Spleen (tissue), 11 donors: ENCODE results near the gene SCO1. TPM values are rescaled to one million over a fixed set of nuclear protein-coding genes. Genes with fewer than 3 reads are reported as not detected.
"Not testable (repeated sequence)": the region's sequence is repeated elsewhere in the genome, so short reads cannot be mapped to it uniquely, and the experiment has no call there.

Experiments used
- DNase-seq: peaks from one replicate; pipeline ENCODE4 v3.0.0-alpha.2; 2020
- H3K27ac ChIP-seq, 8 donors: fragments of 200-600 bp; sonication (generic) in 7 of 8; 1 replicate in 4 of 8; 2 replicates in 4 of 8; pipeline versions ENCODE4 v1.5.0 to v1.8.0; 2016 to 2021; ENCODE audit warnings: inconsistent platforms in 4 of 8, mild to moderate bottlenecking in 4 of 8, moderate library complexity in 1 of 8
- H3K27me3 ChIP-seq, 7 donors: fragments of 200-600 bp; sonication (generic) in 6 of 7; replicated peaks in 1 of 7; 1 replicate in 4 of 7; 2 replicates in 3 of 7; pipeline versions ENCODE4 v1.5.0 to v1.8.0; 2016 to 2021; ENCODE audit warnings: inconsistent platforms in 3 of 7, mild to moderate bottlenecking in 1 of 7
- H3K36me3 ChIP-seq, 6 donors: fragments of 200-600 bp; sonication (generic) in 5 of 6; 1 replicate in 4 of 6; 2 replicates in 2 of 6; pipeline versions ENCODE4 v1.5.0 to v1.8.0; 2016 to 2021; ENCODE audit warnings: inconsistent platforms in 2 of 6
- H3K4me1 ChIP-seq, 6 donors: fragments of 200-600 bp; sonication (generic) in 5 of 6; 1 replicate in 3 of 6; 2 replicates in 3 of 6; pipeline versions ENCODE4 v1.5.0 to v1.8.0; 2016 to 2021; ENCODE audit warnings: inconsistent platforms in 3 of 6
- H3K4me3 ChIP-seq, 8 donors: fragments of 200-600 bp; sonication (generic) in 7 of 8; 1 replicate in 4 of 8; 2 replicates in 4 of 8; pipeline versions ENCODE4 v1.5.0 to v1.8.0; 2016 to 2021; ENCODE audit warnings: inconsistent platforms in 4 of 8, mild to moderate bottlenecking in 4 of 8, moderate library complexity in 2 of 8
- H3K9me3 ChIP-seq, 8 donors: fragments of 200-600 bp; sonication (generic) in 7 of 8; 1 replicate in 4 of 8; 2 replicates in 4 of 8; pipeline versions ENCODE4 v1.5.0 to v1.8.0; 2016 to 2021; ENCODE audit warnings: inconsistent platforms in 4 of 8
- CTCF ChIP-seq, 11 experiments: fragments of 200-600 bp in 7 of 11; fragments of 450-650 bp in 4 of 11; sonication (generic) in 4 of 11; IDR thresholded peaks in 8 of 11; conservative IDR thresholded peaks in 3 of 11; 1 replicate in 7 of 11; 2 replicates in 4 of 11; pipeline versions ENCODE4 v1.4.0 to v1.8.0; 2016 to 2021; ENCODE audit warnings: antibody characterized with exemption in 11 of 11, inconsistent platforms in 4 of 11, mild to moderate bottlenecking in 1 of 11
- POLR2A ChIP-seq, 3 donors: fragments of 450-650 bp; IDR thresholded peaks; one replicate each; pipeline ENCODE4 v1.5.1; 2017; ENCODE audit warnings: antibody characterized with exemption in 3 of 3, mild to moderate bottlenecking in 1 of 3
- POLR2AphosphoS5 ChIP-seq, 3 donors: sonication (generic); formaldehyde crosslinking; IDR thresholded peaks; one replicate each; pipeline ENCODE4 v1.5.1; 2017; ENCODE audit warnings: antibody characterized with exemption in 3 of 3
- WGBS, 5 donors: extraction: QIAGEN DNeasy Blood & Tissue Kit in 3 of 5; methylation state at CpG; one replicate each; pipeline versions ENCODE4 v1.1.5 to v1.1.7; 2013 to 2018; 5-methylcytosine and 5-hydroxymethylcytosine counted together
- intact Hi-C: fragments of 100-400 bp; cut with DNase I; formaldehyde crosslinking; loops from one replicate; pipeline ENCODE4 v1.15.0; 2023; ENCODE audit warnings: low total_unique reads
- polyA plus RNA-seq, 3 donors: library from polyadenylated mRNA; stranded (reverse); fragments of 200-250 nt; gene quantifications; one replicate each; pipeline ENCODE4 v1.2.1, GENCODE V29; 2013
- total RNA-seq, 7 donors: library from RNA; depleted of rRNA in 3 of 7; stranded (reverse); fragments of >200 nt in 3 of 7; fragmentation: NEBNext Ultra II Directional in 4 of 7; extraction: Animal tissue kit (Norgen Biotek cat#: 25700) in 4 of 7; gene quantifications; one replicate each; pipeline versions ENCODE4 v1.1.0 to v1.2.1, GENCODE V29; 2016 to 2021
- donor health status: healthy with polysubstance abuse.
- donor health status: DM: no; HTN: no; CAD: no; lungs with moderate emphysema.
- donor health status: DM: no; HTN: no; CAD: no.
- donor health status: Bipolar disorder and iron deficiency.
- donor health status: healthy.
- donor health status: DM: no; HTN: no; CAD: no.
- donor health status: DM: yes; HTN: yes; CAD: no.

Gene SCO1
- total and polyA plus RNA-seq, 10 donors = 5.4 to 31.1 (median 16.1) TPM

DNA sequence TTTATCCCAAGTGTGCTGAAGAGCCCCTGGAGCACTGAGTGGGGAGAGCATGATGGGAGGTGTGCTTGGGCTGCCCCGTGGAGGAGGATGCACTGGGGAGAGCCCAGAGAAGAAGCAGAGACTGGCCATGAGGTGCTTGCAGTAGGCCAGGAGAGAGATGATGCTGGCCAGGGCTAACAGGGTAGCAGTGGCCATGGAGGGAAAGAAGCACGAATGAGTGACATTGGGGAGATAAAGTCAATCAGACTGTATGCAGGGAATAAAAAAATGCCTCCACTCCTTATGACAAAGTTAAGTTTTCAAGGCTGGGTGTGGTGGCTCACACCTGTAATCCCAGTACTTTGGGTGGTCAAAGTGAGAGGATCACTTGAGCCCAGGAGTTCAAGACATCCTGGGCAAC is 37.9 kb upstream of the SCO1 start:
- no peak overlapping the region for H3K4me3 ChIP-seq
- TF ChIP-seq POLR2AphosphoS5 (IDR thresholded peaks at IDR 0.05) (no peak), CTCF (IDR thresholded peaks at IDR 0.05 in 8 of 11, conservative IDR thresholded peaks at IDR 0.05 in 3 of 11) (no peak), POLR2A (IDR thresholded peaks at IDR 0.05) (no peak)
- H3K9me3 ChIP-seq = no peaks in the 10 kb centered on the region
- no peaks in the 10 kb centered on the region for H3K36me3 ChIP-seq
- WGBS, 5 donors = 67 to 93% (median 84%) methylated on average over 2 of the region's 2 CpGs
- H3K27me3 ChIP-seq = no peaks in the 10 kb centered on the region
- no peak overlapping the region for H3K27ac ChIP-seq
- intact Hi-C loops = no loop called here
- H3K4me1 ChIP-seq = peaks cover 0 to 19% (median 10%) of the 10 kb centered on the region in 6 donors
- no peak for DNase-seq

GRCh38 chr17:10733666-10734065 is 36.3 kb upstream of the SCO1 start:
- intact Hi-C loops = no loop called here
- H3K36me3 ChIP-seq = no peaks in the 10 kb centered on the region
- DNase-seq = no peak
- 78 to 94% (median 90%) methylated on average over 3 of the region's 3 CpGs for WGBS, 5 donors
- H3K27ac ChIP-seq = no peak overlapping the region
- TF ChIP-seq CTCF (IDR thresholded peaks at IDR 0.05 in 8 of 11, conservative IDR thresholded peaks at IDR 0.05 in 3 of 11) = no peak
- TF ChIP-seq POLR2A (IDR thresholded peaks at IDR 0.05) = no peak
- no peak for TF ChIP-seq POLR2AphosphoS5 (IDR thresholded peaks at IDR 0.05)
- peaks cover 0 to 9% (median 0%) of the 10 kb centered on the region in 7 donors for H3K27me3 ChIP-seq
- H3K4me3 ChIP-seq = no peak overlapping the region
- no peaks in the 10 kb centered on the region for H3K9me3 ChIP-seq
- peaks cover 0 to 33% (median 20%) of the 10 kb centered on the region in 6 donors for H3K4me1 ChIP-seq

DNA sequence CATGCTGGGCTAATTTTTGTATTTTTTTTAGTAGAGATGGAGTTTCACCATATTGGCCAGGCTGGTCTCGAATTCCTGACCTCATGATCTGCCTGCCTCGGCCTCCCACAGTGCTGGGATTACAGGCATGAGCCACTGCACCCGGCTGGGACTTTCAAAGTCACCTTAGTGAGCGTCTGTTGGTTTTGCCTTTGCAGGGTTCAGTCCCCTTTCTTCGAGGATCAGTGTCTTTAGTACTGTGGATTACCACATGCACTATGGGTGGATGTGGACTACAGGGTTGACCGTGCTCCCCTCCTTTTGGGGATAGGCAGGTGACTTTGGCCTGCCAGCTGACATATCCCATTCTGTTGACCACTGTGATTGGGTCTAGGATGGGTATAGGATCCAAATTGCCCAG is 34.8 kb upstream of the SCO1 start:
- intact Hi-C loops, DNase-seq, H3K36me3 ChIP-seq, H3K27me3 ChIP-seq, H3K9me3 ChIP-seq, H3K27ac ChIP-seq, H3K4me3 ChIP-seq: not testable (repeated sequence)
- 77 to 99% (median 84%) methylated on average over 6 of the region's 6 CpGs for WGBS, 5 donors
- H3K4me1 ChIP-seq = peaks cover 0 to 31% (median 20%) of the 10 kb centered on the region in 6 donors

DNA sequence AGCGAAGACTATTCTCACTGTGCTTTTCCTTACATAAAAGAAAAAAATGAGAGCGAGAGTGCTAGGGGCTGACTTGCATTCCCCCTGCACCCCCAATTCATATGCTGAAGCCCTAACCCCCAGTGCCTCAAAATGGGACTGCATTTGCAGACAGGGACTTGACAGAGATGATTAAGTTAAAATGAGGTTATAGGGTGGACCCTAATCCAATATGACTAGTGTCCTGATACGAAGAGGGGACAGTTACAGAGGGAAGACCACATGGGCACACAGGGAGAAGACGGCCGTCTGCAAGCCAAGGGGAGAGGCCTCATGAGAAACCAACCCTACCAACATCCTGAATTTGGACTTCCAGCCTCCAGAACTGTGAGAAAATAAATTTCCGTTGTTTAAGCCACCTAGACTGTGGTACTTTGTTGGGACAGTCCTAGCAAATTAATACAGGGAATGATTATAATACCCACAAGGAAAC is 34.1 kb upstream of the SCO1 start:
- H3K4me1 ChIP-seq = peaks cover 0 to 28% (median 20%) of the 10 kb centered on the region in 6 donors
- H3K4me3 ChIP-seq = no peak overlapping the region
- H3K27ac ChIP-seq = no peak overlapping the region
- TF ChIP-seq POLR2AphosphoS5 (IDR thresholded peaks at IDR 0.05) = no peak
- TF ChIP-seq CTCF (IDR thresholded peaks at IDR 0.05 in 8 of 11, conservative IDR thresholded peaks at IDR 0.05 in 3 of 11) = no peak
- no peak for TF ChIP-seq POLR2A (IDR thresholded peaks at IDR 0.05)
- H3K36me3 ChIP-seq = no peaks in the 10 kb centered on the region
- DNase-seq = no peak
- 91 to 98% (median 96%) methylated on average over 6 of the region's 6 CpGs for WGBS, 5 donors
- intact Hi-C loops = no loop called here
- H3K9me3 ChIP-seq = no peaks in the 10 kb centered on the region
- H3K27me3 ChIP-seq = peaks cover 0 to 9% (median 0%) of the 10 kb centered on the region in 7 donors

DNA sequence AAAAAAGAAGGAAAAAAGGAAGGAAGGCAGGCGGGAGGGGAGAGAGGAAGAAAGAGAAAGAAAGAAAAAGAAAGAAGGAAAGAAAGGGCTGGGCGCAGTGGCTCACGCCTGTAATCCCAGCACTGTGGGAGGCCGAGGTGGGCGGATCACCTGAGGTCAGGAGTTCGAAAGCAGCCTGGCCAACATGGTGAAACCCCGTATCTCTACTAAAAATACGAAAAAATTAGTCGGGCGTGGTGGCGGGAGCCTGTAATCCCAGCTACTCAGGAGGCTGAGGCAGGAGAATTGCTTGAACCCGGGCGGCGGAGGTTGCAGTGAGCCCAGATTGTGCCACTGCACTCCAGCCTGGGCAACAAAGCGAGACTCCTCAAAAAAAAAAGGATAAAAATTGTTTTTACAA is 32.9 kb upstream of the SCO1 start:
- Histone ChIP-seq H3K27ac (peak overlapping the region; percentile 85 to 95 (median 90)), H3K4me3 (peak overlapping the region; percentile 58 to 76 (median 66)), H3K4me1 (peaks cover 0 to 28% (median 20%) of the 10 kb centered on the region in 6 donors)
- WGBS, 5 donors = 8 to 14% (median 12%) methylated on average over 15 of the region's 15 CpGs
- DNase-seq, intact Hi-C loops, H3K27me3 ChIP-seq, H3K36me3 ChIP-seq, H3K9me3 ChIP-seq: not testable (repeated sequence)
